Activated CD8-positive, alpha-beta memory T cell treated with anti-CD3 and anti-CD28 coated beads for 48 hours (primary cell): Measurements from ENCODE around the gene NECAP2.
"Not testable (repeated sequence)": the region's sequence is repeated elsewhere in the genome, so short reads cannot be mapped to it uniquely, and the experiment has no call there.

Experiments
- DNase-seq, 3 experiments: peaks; one replicate each; pipeline ENCODE4 v3.0.0-alpha.2; 2020; ENCODE audit warnings: low read depth in 2 of 3, low spot score in 2 of 3

NECAP2 gene

DNA sequence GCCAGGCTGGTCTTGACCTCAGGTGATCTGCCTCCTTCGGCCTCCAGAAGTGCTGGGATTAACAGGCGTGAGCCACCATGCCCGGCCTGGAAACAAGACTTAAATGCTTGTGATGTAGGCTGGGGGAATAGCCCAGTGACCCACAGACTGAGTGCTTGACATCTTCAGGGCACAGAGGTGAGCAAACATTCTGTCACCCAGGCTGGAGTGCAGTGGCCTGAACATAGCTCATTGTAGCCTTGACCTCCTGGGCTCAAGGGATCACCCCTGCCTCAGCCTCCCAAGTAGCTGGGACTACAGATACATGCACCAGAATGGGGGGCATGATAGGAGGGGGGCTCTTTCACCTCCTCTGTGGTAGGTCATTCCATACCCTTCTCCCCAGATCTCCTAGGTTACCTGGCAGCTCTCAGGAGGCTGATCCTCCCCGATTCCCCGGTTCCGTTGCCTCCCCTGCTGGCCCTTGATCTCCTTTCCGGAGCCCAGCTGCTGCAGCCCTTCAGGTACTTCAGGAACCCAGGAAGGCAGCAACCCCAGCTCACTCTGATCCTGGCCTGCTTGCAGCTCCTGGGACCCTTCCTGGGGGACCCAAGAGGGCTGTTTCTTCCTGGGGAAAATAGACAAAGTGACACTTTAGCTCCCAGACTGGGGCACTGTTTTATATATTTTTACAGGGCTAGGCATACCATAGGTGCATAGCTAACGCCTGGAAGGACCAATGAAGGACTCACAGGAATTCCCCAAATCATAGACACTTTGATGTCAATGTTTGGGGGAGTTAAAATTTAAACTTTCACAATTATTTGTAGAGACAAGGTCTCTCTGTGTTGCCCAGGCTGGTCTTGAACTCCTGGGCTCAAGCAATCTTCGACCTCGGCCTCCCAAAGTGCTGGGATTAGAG, 15.1 kb upstream of the NECAP2 start:
- DNase-seq, result no peak

DNA sequence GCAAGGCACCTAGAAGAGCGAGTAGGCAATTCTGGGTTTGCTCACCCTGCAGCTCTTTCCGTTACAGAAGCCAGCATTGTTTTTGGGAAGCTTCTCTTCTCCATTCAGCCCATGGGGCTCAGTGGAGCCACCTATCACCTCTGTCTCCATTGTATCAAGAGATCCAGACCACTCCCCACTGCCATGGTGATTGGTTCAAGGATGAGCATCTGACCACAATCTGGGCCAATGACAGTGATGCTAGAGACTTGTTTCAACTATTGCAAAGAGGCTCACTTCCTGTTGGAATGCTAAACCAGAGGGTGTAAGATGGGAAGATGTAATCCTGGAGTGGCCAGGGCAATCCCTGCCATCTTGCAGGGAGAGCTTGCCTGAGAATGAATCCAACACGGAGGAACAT, 9.9 kb upstream of the NECAP2 start:
- no peak for DNase-seq

DNA sequence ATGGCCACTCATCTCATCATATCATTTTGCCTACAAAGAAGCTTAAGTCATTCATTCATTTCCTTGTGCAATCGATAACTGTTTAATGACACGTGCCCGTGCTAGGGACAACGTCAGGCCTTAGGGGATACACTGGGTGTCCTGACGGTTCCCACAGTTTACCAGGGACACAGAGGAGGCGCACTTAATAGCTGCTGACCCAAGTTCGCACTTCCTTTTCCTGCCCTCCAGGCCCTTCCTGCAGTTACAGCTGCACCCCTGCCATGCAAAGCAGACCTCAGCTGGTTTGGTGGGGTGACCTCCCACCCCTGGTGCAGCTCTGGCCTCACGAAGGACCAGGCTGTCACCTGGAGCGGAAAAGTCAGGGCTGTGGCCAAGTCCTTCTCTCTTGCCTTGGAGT, 7.5 kb upstream of the NECAP2 start:
- no peak for DNase-seq

DNA sequence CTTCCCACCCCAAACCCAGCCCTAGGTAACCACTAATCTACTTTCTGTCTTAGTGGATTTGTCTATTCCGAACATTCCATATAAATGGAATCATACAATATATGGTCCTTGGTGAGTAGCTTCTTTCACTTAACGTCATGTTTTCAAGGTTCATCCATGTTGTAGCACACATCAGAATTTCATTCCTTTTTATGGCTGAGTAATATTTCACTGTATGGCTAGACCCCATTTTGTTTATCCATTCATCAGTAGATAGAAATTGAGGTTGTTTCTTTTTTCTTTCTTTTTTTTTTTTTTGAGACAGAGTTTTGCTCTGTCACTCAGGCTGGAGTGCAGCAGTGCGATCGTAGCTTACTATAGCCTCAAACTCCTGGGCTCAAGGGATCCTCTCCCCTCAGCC, 6.5 kb upstream of the NECAP2 start:
- DNase-seq, result no peak

DNA sequence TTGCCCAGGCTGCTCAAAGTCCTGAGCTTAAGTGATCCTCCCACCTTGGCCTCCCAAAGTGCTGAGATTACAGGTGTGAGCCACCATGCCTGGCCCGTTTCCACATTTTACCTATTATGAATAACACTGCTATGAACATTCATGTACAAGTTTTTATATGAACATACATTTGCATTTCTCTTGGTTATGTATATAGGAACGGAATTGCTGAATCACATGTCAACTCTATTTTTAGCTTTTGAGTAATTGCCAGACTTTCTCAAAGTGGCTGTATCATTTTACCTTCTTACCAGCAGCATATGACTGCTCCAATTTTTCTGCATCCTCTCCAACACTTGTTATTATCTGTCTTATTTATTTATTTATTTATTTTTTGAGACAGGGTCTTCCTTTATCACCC, 6.0 kb upstream of the NECAP2 start:
- DNase-seq, result no peak

DNA sequence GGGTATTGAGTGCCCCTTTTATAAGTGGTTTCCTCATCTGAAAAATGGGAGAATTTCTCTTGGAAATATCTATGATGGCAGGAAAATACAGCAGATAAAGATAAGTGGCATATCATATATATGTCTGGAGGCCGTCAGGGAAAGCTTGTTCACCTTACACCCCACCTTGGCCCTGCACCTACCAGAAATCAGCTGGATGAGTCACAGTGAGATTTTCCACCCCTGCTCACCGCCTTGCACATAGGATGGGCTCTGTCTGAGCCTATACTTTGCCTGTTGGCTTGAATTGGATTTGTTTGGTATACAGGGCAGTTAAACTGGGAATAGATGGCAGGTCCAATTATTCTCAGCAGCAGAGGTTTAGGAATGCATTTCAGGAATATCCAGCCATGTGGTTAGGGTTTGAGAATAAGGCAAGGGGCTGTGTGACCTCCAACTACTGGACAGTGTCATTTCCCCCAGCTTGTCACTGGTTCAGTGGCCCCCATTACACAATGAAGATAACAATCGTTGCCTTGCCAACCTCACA, 3.5 kb upstream of the NECAP2 start, which contains the start of gene SPATA21:
Gene SPATA21 (minus strand): TSS at position 479 of the 529 bp plus-strand sequence. CDS start 6,053 bp downstream, outside the sequence.
- no peak for DNase-seq

DNA sequence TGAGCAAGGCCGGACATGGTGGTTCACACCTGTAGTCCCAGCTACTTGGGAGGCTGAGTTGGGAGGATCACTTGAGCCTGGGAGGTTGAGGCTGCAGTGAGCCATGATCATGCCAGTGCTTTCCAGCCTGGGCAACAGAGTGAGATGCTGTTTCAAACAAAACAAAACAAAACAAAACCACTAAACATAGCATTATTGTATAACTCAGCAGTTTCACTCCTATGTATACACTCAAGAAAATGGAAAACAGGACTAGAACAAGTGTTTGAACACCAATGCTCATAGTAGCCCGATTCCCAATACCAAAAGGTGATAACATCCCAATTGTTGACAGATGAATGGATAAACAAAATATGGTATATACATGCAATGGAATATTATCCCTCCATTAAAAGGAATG, 2.0 kb upstream of the NECAP2 start:
- no peak for DNase-seq

DNA sequence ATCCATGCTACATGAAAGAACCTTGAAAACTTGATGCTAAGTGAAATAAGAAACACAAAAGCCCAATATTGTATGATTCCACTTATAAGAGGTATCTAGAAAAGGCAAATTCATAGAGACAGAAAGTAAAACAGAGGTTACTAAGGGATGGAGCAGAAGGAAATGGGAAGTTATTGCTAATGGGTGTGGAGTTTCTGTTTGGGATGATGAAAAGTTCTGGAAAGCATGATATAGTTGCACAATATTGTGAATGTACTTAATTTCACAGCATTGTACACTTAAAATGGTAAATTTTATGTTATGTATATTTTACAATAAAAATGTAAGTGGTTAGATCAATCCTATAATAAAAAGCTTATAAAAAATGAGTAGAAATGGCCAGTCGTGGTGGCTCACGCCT, 1.6 kb upstream of the NECAP2 start:
- no peak for DNase-seq

DNA sequence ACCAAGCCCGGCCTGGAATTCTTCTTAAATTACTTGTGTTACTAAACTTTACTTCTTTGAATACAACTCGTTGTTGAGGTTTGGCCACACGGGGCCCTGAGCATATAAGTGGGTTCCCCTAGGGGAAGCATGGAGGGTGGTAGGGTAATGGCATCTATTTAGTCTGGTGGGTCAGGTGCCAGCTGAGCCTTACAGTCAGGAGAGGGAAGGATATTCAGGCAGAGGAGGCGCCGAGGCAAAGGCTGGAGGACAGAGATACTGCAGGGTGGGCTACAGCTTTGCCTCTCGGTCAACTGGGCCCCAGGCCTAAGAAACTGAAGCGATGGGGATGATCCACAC, 424 bp upstream of the NECAP2 start:
- no peak for DNase-seq

DNA sequence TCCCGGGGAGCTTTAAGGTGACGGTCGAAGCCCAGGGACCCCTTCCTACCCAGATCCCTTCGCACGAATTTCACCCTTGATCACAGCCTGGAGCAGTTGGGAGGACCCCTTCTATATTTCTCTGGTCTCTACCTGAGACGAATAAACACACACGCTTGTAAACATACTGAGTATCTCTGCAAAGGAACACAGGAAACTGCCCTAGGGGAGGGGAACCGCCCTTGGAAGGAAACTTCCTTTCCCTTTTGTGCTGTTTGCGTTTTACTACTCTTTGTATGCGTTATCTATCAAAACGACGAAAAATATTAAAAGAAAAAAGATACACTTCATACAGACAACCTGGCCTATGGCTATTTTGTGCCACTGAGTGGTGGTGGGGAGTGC, 750 bp downstream of the NECAP2 start:
- no peak for DNase-seq

DNA sequence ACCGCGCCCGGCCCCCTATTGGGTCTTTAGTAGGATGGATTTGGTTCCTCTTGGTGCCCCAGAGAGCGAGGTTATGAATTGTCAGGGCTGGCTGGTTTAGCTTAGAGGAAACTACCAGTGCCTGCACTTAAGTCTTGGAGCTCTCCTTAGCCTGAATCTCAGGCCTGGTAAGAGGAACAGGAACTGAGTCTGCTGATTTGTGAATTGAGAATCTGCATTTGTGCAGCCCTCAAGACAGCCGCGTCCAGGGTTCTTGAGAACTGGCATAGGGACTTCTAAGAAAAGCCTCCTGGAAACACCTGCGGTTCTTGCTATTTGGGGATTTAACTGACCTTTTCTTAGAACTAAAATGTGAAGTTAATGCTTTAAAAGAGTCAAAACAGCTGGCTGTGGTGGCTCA, 1.7 kb downstream of the NECAP2 start:
- DNase-seq, result no peak

DNA sequence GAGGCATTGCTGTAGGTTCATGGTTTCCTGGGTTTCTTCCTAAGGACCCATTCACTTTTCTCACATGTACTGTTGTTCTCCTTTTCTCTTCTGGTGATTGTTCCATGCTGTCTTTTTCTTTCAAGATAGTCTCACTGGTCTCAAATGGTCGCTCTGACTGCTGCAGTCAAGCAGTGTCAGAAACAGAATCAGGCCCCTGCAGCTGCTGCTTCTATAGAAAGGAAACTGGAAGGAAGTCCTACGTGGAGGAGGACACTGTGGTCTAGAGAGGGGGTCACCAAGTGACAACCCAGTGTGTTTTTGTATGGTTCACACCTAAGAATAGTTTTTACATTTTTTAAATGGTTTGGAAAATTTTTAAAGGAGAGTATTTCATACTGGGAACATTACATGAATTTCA, 2.4 kb downstream of the NECAP2 start:
- DNase-seq, result no peak

DNA sequence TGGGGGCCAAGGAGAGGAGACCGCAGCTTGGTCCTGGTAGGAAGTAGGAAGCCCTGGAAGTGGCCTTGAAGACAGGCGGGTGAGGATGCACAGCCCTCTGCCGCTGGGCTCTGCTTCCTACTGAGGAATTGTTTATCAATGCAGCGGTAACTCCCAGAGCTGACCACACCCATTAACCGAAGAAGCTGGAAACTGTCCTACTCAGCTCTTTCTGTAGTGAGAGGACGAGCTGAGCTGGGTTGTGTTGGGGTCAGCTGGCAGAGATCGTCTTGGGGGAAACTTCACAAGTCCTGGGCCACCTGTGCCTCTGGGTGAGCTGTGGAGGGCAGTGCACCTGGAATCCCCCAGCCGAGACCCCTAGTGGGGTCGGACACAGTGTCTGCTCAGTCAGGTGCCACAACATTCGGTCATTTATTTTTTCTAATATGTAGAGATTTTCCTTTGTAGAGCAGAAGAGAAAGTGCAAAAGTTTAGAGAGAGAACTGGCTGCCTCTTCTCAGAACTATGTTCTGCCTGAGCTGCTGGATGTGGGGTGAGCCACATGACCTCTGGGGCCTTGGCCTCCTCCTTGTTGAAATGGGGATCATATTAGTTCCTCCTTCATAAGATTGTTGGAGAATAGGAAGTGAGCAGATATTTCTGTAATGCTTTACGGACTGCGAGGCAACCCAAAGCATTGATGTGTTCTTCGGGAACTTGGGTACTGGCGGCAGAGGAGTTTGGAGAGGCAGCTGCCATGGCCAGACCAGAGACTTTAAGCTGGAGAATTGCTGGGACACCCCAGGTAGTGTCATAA, 3.6 kb downstream of the NECAP2 start:
- DNase-seq, result no peak

DNA sequence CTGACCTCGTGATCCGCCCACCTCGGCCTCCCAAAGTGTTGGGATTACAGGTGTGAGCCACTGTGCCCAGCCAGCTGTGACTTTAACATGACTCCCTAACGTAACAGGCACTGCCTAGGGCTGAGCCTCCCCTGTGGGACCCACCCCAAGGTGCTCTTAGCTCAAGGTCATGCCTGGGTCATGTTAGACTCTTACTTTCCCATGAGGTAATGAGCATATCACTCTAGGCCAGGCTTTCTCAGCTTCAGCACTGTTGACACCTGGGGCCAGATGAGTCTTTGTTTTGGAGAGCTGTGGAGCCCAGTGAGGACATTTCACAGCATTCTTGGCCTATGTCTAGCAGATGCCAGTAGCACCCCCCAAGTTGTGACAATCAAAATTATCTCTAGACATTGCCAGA, 4.5 kb downstream of the NECAP2 start:
- DNase-seq, result no peak

DNA sequence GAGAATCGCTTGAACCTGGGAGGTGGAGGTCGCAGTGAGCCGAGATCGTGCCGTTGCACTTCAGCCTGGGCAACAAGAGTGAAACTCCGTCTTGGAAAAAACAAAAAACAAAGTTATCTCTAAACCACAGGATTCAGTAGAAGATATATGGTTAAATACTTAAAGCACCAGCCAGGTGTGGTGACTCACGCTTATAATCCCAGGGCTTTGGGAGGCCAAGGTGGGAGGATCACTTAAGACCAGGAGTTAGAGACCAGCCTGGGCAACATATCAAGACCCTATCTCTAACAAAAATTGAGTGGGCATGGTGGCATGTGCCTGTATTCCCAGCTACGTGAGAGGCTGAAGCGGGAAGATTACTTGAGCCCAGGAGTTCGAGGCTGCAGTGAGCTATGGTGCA, 5.6 kb downstream of the NECAP2 start:
- no peak for DNase-seq

DNA sequence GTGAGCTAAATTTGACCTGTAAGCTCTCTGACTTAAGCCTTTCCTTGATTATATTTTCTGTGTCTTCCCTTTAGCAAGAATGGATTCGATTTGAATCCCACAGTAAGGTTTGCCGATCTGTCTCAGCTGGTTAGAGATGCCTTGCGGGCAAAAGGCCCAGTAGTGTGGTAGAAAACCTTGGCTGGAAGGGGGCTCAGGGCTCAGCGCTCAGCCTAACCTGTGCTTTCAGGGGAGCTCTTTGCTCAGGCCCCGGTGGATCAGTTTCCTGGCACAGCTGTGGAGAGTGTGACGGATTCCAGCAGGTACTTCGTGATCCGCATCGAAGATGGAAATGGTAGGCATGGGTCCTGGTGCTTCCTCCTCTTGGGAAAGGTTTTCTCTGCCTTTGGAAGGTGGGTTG, 7.1 kb downstream of the NECAP2 start:
- DNase-seq, result no peak

DNA sequence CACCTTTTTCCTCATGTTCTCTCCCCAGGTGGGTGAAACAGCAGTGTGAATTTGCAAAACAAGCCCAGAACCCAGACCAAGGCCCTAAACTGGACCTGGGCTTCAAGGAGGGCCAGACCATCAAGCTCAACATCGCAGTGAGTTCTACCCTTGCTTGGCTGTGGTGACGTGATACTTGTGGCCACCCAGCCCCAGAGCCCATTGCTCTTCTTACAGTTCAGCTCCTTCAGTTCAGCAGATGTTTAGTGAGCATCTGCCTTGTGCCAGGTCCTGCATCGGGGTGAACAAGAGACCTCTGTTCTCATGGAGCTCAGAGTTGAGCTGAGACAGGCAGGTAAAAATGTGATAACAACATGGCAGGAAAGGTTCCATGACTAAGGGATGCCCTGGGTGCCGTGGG, 8.5 kb downstream of the NECAP2 start:
- no peak for DNase-seq

DNA sequence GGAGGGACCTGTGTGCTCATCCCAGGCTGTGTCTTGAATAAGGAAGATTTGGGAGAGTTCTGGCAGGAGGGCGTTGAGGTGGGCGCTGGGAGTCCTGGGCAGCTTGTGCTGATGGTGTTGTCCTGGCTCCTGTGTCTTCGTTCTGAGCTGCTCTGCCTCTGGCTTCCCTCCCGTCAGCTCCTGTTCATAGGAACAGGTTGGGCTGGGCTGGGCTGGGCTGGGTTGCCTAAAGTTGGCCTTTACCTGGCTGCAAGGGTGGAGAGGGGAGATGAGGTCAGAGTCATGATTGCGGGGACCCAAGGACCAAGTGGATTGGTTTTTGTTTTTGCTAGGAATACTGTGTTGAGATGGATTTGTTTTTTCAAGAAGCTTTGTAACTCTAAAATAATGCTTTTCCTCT, 9.1 kb downstream of the NECAP2 start:
- DNase-seq, result no peak

DNA sequence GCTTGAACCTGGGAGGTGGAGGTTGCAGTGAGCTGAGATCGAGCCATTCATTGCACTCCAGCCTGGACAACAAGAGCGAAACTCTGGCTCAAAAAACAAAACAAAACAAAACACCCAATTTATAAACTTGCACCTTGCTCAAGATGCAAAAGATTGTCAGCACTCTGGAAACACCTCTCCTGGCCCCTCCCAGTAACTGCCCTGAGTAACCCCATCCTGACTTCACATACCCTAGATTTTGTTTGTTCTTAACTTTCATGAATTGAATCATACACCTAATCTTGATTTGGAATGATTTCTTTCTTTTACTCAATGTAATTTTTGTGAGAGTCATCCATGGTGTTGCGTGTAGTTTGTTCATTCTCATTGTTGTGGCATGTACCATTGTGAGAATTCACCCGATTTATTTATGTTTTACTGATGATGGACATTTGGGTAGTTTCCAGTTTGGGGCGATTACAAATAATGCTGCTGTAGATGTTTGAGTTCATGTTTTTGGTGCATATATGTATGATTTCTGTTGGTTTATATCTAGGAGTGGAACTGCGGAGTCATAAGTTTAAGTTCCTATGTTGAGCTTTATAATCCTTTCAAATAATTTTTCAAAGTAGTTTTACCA, 10.4 kb downstream of the NECAP2 start:
- no peak for DNase-seq

DNA sequence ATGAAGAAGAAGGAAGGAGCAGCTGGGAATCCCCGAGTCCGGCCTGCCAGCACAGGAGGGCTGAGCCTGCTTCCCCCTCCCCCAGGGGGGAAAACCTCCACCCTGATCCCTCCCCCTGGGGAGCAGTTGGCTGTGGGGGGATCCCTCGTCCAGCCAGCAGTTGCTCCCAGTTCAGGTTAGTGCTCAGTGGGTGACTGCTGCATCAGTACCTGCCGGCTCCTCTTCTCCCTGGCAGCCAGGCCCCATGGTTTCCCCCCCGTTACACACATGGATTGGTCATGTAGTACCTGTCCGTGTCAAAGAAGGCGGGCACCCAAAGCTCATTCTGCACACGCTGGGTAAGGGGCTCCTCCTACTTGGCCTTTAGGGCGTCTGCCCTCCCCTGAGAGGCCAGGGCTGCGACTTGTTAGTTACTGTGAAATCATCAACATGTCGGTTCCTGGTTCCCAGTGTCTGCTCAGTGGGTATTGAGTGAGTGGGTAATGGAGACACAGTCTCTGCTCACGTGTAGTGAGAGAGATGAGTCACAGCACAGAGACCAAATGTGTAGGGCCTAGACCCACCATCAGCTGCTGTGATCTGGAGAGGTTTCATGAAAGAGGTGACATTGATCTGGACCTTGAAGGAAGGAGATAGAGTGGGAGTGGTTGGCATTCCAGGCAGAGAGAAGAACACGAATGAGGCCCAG, 11.5 kb downstream of the NECAP2 start:
- no peak for DNase-seq

DNA sequence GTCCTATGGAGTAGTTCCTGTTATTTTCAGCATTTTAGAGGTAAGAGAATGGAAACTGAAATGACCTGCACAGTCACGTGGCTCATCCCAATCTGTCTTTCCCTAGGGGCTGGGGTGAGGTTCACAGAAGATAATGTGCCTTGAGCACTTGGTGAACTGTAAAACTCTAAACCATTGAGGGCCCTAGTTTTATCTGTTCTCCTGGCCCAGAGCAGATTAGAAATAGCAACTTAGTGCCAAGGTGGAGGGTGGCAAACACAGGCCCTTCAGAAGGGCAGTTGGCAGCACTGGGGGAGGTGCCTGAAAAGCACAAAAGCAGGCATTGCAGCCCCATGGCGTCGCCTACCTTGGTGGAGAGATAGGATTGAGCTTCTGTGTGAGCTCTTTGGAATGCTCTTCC, 14.4 kb downstream of the NECAP2 start:
- not testable (repeated sequence) for DNase-seq
